A673 (cell line): ENCODE data around the gene SCN9A.
"Not testable (repeated sequence)": the region's sequence is repeated elsewhere in the genome, so short reads cannot be mapped to it uniquely, and the experiment has no call there.

ENCODE experiments used
- EZH2 ChIP-seq: fragments of 200-600 bp; sonication (generic); IDR thresholded peaks from 2 replicates; pipeline ENCODE4 v1.6.1; 2017; ENCODE audit warnings: borderline replicate concordance, low read depth, mild to moderate bottlenecking, mixed read lengths, antibody characterized with exemption, low read length; ENCODE audit not compliant: poor library complexity, severe bottlenecking
- TF ChIP-seq, protein P1 (sequence below): fragments of 300-800, 200-600 bp; sonication (generic); conservative IDR thresholded peaks from 2 replicates; pipeline ENCODE4 v1.5.1; 2017; ENCODE audit warnings: low read depth, mild to moderate bottlenecking, antibody characterized with exemption, low read length, moderate library complexity, mixed read lengths

GRCh38 chr2:166209944-166210343 lies 165.8 kb downstream of the SCN9A start:
- TF ChIP-seq, protein P1, sequence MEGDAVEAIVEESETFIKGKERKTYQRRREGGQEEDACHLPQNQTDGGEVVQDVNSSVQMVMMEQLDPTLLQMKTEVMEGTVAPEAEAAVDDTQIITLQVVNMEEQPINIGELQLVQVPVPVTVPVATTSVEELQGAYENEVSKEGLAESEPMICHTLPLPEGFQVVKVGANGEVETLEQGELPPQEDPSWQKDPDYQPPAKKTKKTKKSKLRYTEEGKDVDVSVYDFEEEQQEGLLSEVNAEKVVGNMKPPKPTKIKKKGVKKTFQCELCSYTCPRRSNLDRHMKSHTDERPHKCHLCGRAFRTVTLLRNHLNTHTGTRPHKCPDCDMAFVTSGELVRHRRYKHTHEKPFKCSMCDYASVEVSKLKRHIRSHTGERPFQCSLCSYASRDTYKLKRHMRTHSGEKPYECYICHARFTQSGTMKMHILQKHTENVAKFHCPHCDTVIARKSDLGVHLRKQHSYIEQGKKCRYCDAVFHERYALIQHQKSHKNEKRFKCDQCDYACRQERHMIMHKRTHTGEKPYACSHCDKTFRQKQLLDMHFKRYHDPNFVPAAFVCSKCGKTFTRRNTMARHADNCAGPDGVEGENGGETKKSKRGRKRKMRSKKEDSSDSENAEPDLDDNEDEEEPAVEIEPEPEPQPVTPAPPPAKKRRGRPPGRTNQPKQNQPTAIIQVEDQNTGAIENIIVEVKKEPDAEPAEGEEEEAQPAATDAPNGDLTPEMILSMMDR = not testable (repeated sequence)
- not testable (repeated sequence) for TF ChIP-seq EZH2
